CD4-positive, CD25-positive, alpha-beta regulatory T cell (primary cell): Measurements from ENCODE around the gene HES3. TPM values are rescaled to one million over a fixed set of nuclear protein-coding genes. Genes with fewer than 3 reads are reported as not detected.

Source experiments
- ATAC-seq, 2 donors: fragments of 150-1000 bp; cut with Tn5 transposase; one replicate each; pipeline ENCODE4 v1.10.0; 2021; ENCODE audit warnings: low read depth in 2 of 2, moderate number of reproducible peaks in 2 of 2, moderate library complexity in 1 of 2
- DNase-seq, 3 donors: peaks; one replicate each; pipeline versions ENCODE4 v3.0.0 to v3.0.0-alpha.2; 2012 to 2022; ENCODE audit warnings: mixed read lengths in 1 of 3
- H3K27ac ChIP-seq: one replicate; pipeline ENCODE4 v1.7.0; 2013; ENCODE audit warnings: mild to moderate bottlenecking, low read length; ENCODE audit not compliant: insufficient read depth, poor library complexity, severe bottlenecking
- H3K27me3 ChIP-seq: one replicate; pipeline ENCODE4 v1.7.0; 2013; ENCODE audit warnings: low read length; ENCODE audit not compliant: control insufficient read depth, insufficient read depth
- H3K36me3 ChIP-seq: one replicate; pipeline ENCODE4 v1.7.0; 2013; ENCODE audit warnings: mild to moderate bottlenecking, low read length, moderate library complexity; ENCODE audit not compliant: control insufficient read depth, insufficient read depth
- H3K4me1 ChIP-seq: 2 replicates; pipeline ENCODE4 v1.7.0; 2013; ENCODE audit warnings: mild to moderate bottlenecking, low read length; ENCODE audit not compliant: insufficient read depth, control insufficient read depth, poor library complexity, severe bottlenecking
- H3K4me3 ChIP-seq: one replicate; pipeline ENCODE4 v1.7.0; 2013; ENCODE audit warnings: low read depth, mild to moderate bottlenecking, low read length, moderate library complexity
- H3K9me3 ChIP-seq, 2 experiments: 1 replicate in 1 of 2; 2 replicates in 1 of 2; pipeline ENCODE4 v1.7.0; 2013; ENCODE audit warnings: low read length in 2 of 2, mild to moderate bottlenecking in 1 of 2, moderate library complexity in 1 of 2; ENCODE audit not compliant: control insufficient read depth in 2 of 2
- H3K27ac Mint-ChIP-seq, 3 donors: one replicate each; pipeline ENCODE4 v1.8.0; 2020 to 2022; ENCODE audit warnings: mild to moderate bottlenecking in 3 of 3, mixed read lengths in 3 of 3, moderate library complexity in 2 of 3
- H3K27me3 Mint-ChIP-seq: one replicate; pipeline ENCODE4 v1.8.0; 2022; ENCODE audit warnings: mild to moderate bottlenecking, mixed read lengths
- H3K36me3 Mint-ChIP-seq: one replicate; pipeline ENCODE4 v1.8.0; 2020; ENCODE audit warnings: mixed read lengths
- H3K4me1 Mint-ChIP-seq, 4 donors: one replicate each; pipeline ENCODE4 v1.8.0; 2020 to 2022; ENCODE audit warnings: mixed read lengths in 4 of 4, mild to moderate bottlenecking in 1 of 4
- H3K4me3 Mint-ChIP-seq, 4 donors: one replicate each; pipeline ENCODE4 v1.8.0; 2020 to 2022; ENCODE audit warnings: mild to moderate bottlenecking in 4 of 4, mixed read lengths in 4 of 4, moderate library complexity in 3 of 4
- H3K9me3 Mint-ChIP-seq, 7 donors: one replicate each; pipeline ENCODE4 v1.8.0; 2020 to 2022; ENCODE audit warnings: mixed read lengths in 7 of 7, mild to moderate bottlenecking in 3 of 7, moderate library complexity in 2 of 7
- polyA plus RNA-seq, 4 donors: library from polyadenylated mRNA; unstranded; fragments of 300-500 nt; fragmentation: Illumina TruSeq; gene quantifications; one replicate each; pipeline ENCODE4 v1.2.3, GENCODE V29; 2021
- total RNA-seq: library from RNA; stranded (reverse); gene quantifications from one replicate; pipeline ENCODE4 v1.2.3, GENCODE V29; 2022

The HES3 gene, protein sequence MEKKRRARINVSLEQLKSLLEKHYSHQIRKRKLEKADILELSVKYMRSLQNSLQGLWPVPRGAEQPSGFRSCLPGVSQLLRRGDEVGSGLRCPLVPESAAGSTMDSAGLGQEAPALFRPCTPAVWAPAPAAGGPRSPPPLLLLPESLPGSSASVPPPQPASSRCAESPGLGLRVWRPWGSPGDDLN
- total RNA-seq (not detected), polyA plus RNA-seq (not detected)

DNA sequence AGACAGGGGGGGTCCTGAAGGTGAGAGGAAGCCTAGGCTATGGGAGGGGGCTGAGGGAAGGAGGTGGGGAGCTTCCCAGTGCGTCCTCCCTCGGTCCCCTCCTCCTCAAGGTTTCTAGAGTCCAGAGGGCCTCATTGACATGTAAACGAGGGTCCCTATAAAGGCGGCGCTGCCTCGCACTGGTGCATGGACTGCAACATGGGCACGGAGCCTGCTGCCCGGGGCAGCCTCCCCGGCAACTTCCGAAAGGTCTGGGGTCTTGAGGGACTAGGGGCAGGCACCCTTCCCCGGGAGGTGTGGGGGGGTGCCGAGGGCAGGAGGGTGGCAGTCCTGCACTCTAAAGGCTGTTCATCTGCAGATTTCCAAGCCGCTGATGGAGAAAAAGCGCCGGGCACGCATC lies at the start of gene HES3:
Gene HES3 (plus strand): TSS at position 187 of the 400 bp plus-strand sequence. CDS start 187 bp downstream, at position 374.
- ATAC-seq (no peak), DNase-seq (no peak)
- Histone ChIP-seq H3K9me3 (no peaks in the 10 kb centered on the region), H3K4me1 (peaks cover 22% of the 10 kb centered on the region), H3K27ac (no peak within 1 kb of the TSS), H3K36me3 (no peaks in the 10 kb centered on the region), H3K4me3 (no peak within 1 kb of the TSS), H3K27me3 (peaks cover 26% of the 10 kb centered on the region)
- Mint-ChIP-seq H3K27ac (no peak within 1 kb of the TSS), H3K4me3 (peak within 1 kb of the TSS in 2 of 4 donors; percentile 60 to 78), H3K27me3 (peaks cover 71% of the 10 kb centered on the region), H3K4me1 (peaks cover 0 to 24% (median 16%) of the 10 kb centered on the region in 4 donors), H3K9me3 (peaks cover 0 to 2% (median 0%) of the 10 kb centered on the region in 7 donors), H3K36me3 (no peaks in the 10 kb centered on the region)

- H3K9me3 Mint-ChIP-seq, result peaks cover 0 to 4% (median 0%) of the 10 kb centered on the region in 7 donors
- ATAC-seq (no peak), DNase-seq (no peak)
- peaks cover 14% of the 10 kb centered on the region for H3K36me3 Mint-ChIP-seq
- Histone ChIP-seq H3K4me3 (peak overlapping the region; percentile 93), H3K27me3 (no peaks in the 10 kb centered on the region), H3K27ac (no peak overlapping the region), H3K4me1 (peaks cover 28% of the 10 kb centered on the region), H3K9me3 (no peaks in the 10 kb centered on the region), H3K36me3 (peaks cover 33% of the 10 kb centered on the region)
- H3K4me1 Mint-ChIP-seq, result peaks cover 21 to 49% (median 39%) of the 10 kb centered on the region in 4 donors
- H3K4me3 Mint-ChIP-seq, result peak overlapping the region; percentile 91 to 99 (median 93)
- H3K27ac Mint-ChIP-seq, result peak overlapping the region; percentile 54 to 96 (median 82)
- H3K27me3 Mint-ChIP-seq, result peaks cover 5% of the 10 kb centered on the region
Measured at GRCh38 chr1:6197746-6198427, 46.1 kb upstream of the HES3 start.

DNA sequence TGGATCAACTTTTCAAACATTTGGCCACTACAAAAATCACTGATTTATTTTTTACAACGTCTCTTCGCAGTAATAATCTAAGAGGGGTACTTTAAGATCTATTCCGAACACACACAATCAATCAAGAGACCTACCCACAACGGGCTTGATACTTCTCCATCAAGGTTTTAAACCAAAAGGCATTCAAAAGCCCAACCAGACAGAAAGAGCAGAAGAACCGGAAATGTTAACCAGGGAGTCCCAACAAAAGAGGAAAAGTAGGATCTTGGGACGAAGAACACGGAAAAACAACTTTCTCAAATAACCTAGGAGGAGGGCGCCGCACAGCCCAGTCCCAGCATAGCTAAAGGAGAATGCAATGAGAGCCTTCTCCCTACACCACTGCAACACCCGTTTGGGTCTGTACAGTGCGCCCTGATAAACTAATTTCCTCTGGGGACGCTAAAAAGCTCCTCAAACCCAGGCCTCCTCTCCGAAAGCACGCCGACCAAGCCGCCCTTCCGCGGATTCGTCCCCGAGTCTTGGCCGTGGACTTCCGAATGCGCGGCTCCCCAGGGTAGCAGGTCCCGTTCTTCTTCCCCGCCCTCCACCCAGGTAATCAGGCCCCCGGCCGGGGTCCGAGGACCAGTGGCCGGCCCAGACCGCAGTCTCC lies 45.2 kb upstream of the HES3 start:
- ATAC-seq (peak; percentile 3 to 4), DNase-seq (peak in 1 of 3 donors; percentile 52)
- H3K36me3 ChIP-seq, result peaks cover 24% of the 10 kb centered on the region
- Mint-ChIP-seq H3K27me3 (peaks cover 5% of the 10 kb centered on the region), H3K9me3 (peaks cover 0 to 4% (median 0%) of the 10 kb centered on the region in 7 donors), H3K4me3 (peak overlapping the region; percentile 91 to 99 (median 93)), H3K27ac (peak overlapping the region; percentile 82 to 96 (median 94)), H3K4me1 (peaks cover 21 to 47% (median 38%) of the 10 kb centered on the region in 4 donors), H3K36me3 (peaks cover 13% of the 10 kb centered on the region)
- no peaks in the 10 kb centered on the region for H3K9me3 ChIP-seq
- peak overlapping the region; percentile 74 for H3K27ac ChIP-seq
- no peaks in the 10 kb centered on the region for H3K27me3 ChIP-seq
- H3K4me3 ChIP-seq, result peak overlapping the region; percentile 93
- H3K4me1 ChIP-seq, result peaks cover 28% of the 10 kb centered on the region

DNA sequence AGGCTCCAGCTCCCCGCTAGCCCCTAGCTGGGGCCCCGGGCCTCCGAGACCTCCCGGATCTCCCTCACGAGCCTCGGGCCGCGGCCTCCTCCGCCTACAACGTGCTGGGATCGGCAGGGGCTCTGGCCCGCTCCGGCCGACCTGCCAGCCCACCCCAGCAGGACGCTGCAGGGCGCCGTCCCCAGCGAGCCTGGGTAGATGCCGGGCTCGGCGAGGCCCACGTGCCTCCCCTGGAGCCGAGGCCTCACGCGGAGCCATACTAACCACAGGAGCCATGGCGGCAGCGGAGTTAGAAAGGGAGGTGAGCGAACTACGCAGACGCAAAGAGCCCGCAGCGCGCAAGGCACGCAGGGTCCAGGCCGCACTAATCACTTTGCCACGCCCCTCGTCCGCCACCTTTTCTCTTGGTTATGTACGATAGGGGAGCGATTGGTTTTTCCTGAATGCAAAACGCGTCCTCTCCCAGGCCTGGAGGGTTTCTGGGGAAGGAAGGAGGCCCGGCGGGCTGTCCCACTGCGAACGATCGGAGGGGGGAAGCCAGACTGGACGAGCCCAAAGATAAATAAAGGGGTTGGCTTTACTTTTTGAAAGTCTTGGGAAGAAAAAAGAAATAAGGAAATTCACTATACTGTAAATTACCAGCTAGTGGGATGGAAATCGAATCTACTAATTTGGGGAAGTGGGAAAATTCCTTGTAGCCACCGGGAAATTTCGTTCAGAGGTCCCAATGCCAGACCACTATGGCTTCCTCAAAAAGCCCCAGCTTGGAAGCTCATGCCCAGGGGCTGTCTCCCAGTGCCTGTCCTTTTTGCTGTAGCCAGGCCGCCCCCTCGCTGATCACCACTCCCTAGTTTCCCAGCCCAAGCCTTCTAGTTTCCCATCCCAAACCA lies 44.4 kb upstream of the HES3 start, which contains the start of gene RPL22:
Gene RPL22 (minus strand): TSS at position 298 of the 890 bp plus-strand sequence. CDS start 22 bp downstream, at position 276.
- peaks cover 0 to 4% (median 0%) of the 10 kb centered on the region in 7 donors for H3K9me3 Mint-ChIP-seq
- DNase-seq (peak; percentile 92 to 99 (median 95)), ATAC-seq (peak; percentile 97 to 98)
- H3K27me3 Mint-ChIP-seq, result peaks cover 9% of the 10 kb centered on the region
- H3K4me3 Mint-ChIP-seq, result peak within 1 kb of the TSS; percentile 91 to 99 (median 93)
- peaks cover 13% of the 10 kb centered on the region for H3K36me3 Mint-ChIP-seq
- peak within 1 kb of the TSS; percentile 93 for H3K4me3 ChIP-seq
- peak within 1 kb of the TSS; percentile 74 for H3K27ac ChIP-seq
- peaks cover 21 to 49% (median 38%) of the 10 kb centered on the region in 4 donors for H3K4me1 Mint-ChIP-seq
- peak within 1 kb of the TSS; percentile 96 to 99 (median 96) for H3K27ac Mint-ChIP-seq
- H3K27me3 ChIP-seq, result no peaks in the 10 kb centered on the region
- H3K4me1 ChIP-seq, result peaks cover 28% of the 10 kb centered on the region
- no peaks in the 10 kb centered on the region for H3K9me3 ChIP-seq
- peaks cover 16% of the 10 kb centered on the region for H3K36me3 ChIP-seq

DNA sequence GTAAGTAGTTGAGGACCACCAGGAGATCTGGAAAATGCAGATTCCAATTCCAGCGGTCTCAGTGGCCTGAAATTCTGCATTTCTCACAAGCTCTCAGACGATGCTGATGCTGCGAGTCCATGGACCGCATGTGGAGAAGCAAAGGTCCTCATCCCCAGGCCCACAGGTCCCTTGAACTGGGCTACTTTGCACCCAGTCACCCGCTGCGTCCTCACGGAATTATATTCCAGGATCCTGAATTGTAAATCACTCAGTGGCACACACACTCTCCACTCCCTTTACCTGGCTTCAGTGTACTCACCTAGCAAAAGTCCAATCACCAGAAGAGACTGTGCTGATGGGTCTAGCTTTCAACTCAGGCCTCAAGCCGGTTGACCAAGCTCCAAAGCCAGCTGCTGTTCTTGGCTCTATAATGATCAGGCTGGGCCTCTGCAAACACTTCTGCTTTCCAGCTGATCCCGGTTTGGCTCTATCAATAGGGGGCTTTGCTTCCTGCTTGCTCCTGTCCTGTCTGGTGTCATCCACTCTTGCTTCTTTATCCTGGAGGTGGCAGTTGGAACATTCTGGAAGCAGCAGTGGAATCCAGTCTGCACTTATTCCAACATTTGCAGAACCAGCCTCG lies 43.7 kb upstream of the HES3 start:
- Mint-ChIP-seq H3K36me3 (peaks cover 13% of the 10 kb centered on the region), H3K4me1 (peaks cover 21 to 52% (median 41%) of the 10 kb centered on the region in 4 donors), H3K4me3 (peak overlapping the region; percentile 91 to 99 (median 93)), H3K9me3 (peaks cover 0 to 4% (median 0%) of the 10 kb centered on the region in 7 donors), H3K27me3 (peaks cover 12% of the 10 kb centered on the region), H3K27ac (peak overlapping the region; percentile 57 to 96 (median 96))
- Histone ChIP-seq H3K9me3 (no peaks in the 10 kb centered on the region), H3K36me3 (peaks cover 15% of the 10 kb centered on the region), H3K4me1 (peaks cover 34% of the 10 kb centered on the region), H3K4me3 (peak overlapping the region; percentile 86), H3K27ac (peak overlapping the region; percentile 74), H3K27me3 (no peaks in the 10 kb centered on the region)
- ATAC-seq, result no peak
- DNase-seq, result no peak

- H3K4me1 Mint-ChIP-seq, result peaks cover 21 to 45% (median 33%) of the 10 kb centered on the region in 4 donors
- no peaks in the 10 kb centered on the region for H3K9me3 ChIP-seq
- peaks cover 3% of the 10 kb centered on the region for H3K36me3 Mint-ChIP-seq
- H3K36me3 ChIP-seq, result no peaks in the 10 kb centered on the region
- no peak overlapping the region for H3K4me3 Mint-ChIP-seq
- H3K27ac Mint-ChIP-seq, result no peak overlapping the region
- no peak overlapping the region for H3K27ac ChIP-seq
- DNase-seq (no peak), ATAC-seq (no peak)
- H3K9me3 Mint-ChIP-seq, result peaks cover 0 to 4% (median 0%) of the 10 kb centered on the region in 7 donors
- peaks cover 20% of the 10 kb centered on the region for H3K27me3 Mint-ChIP-seq
- peaks cover 53% of the 10 kb centered on the region for H3K4me1 ChIP-seq
- H3K27me3 ChIP-seq, result no peaks in the 10 kb centered on the region
- no peak overlapping the region for H3K4me3 ChIP-seq
Measured at GRCh38 chr1:6202256-6202655, 41.7 kb upstream of the HES3 start.
